GM15510 (cell line): ENCODE results near the gene ZNF749.
A peak's percentile ranks its signal among the peaks of the same experiment; 100 is the strongest.

Source experiments
- POLR2A ChIP-seq: IDR thresholded peaks from 3 replicates; pipeline ENCODE4 v1.6.1; 2011; ENCODE audit warnings: borderline replicate concordance; ENCODE audit not compliant: insufficient read length; ENCODE audit errors: extremely low read depth

The ZNF749 gene

GRCh38 chr19:57437931-57438330 lies 2.8 kb downstream of the ZNF749 start:
- no peak for TF ChIP-seq POLR2A

DNA sequence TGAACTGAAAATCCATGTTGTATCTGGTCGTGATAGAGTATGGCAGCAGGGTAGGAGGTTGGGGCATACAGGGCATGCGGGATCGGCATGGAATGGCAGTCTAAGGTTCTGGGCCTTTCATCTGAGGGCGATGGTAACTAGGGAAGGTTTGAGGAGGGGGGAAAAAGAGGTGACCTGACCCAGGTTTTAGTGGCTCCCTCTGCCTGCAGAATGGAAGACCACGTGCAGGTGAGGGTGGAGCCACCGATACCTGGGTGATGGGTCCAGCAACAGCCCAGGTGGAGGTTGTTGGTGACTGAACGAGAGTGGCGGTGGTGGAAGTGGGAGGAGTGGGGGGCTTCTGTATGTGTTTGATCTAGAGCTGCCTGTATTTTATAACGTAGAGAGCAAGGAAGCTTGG lies 3.8 kb downstream of the ZNF749 start:
- no peak for TF ChIP-seq POLR2A

DNA sequence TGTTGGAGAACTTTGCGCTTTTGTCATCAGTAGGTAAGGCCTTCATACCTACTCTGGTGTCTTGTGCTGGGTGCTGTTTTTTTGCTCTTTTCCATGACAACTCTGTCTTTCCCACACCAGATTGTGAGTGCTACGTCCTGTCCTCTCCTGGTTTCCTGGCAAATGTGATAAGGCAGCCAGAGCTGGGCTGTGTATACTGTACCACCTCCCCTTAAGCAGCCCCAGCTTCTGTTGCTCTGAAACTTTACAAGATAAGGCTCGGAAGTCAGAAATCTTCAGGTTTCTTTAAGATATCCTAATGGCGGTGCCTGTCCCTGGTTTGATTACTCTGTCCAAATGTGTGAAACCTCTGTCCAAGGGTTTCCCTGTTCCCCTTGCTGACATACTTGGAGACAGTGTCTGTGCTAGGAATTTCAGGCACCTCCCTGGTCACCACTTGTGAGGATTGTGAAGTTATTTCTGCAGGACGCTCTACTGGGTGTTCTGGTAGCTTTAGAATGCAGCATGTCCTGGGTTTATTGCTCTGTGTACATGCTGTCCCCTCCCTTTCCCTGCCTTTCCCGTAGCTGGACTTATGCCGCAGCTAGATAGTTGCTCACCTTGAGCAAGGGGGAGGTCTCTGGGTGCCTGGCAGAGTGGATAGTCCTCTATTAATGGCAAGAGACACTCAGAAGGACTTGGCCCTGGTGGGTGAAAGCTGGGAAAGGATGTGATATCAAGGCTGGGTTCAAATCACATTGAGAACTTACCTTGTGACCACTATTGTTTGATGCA lies 7.0 kb downstream of the ZNF749 start:
- no peak for TF ChIP-seq POLR2A

DNA sequence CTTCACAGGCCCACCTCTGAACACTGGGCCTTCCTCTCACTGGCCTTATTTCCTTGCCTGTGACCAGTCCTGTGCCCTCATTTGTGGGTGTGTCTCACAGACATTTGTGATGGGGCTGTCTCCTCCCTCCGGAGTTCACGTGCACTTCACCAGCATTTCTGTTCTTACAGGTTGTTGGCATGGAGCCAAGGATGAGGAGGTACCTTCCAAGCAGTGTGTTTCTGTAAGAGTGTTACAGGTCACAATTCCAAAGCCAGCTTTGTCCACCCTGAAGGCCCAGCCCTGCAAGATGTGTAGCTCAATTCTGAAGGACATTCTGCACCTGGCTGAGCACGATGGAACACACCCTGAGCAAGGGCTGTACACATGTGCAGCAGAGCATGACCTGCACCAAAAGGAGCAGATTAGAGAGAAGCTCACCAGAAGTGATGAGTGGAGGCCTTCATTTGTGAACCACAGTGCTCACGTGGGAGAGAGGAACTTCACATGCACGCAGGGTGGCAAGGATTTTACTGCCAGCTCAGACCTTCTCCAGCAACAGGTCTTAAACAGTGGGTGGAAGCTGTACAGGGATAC lies 8.1 kb downstream of the ZNF749 start:
- no peak for TF ChIP-seq POLR2A

- TF ChIP-seq POLR2A = no peak
Measured at GRCh38 chr19:57452307-57452706, 17.2 kb downstream of the ZNF749 start.

GRCh38 chr19:57465680-57466381 lies 30.7 kb downstream of the ZNF749 start:
- no peak for TF ChIP-seq POLR2A

- TF ChIP-seq POLR2A = no peak
Measured at GRCh38 chr19:57466489-57466888, 31.4 kb downstream of the ZNF749 start.

- TF ChIP-seq POLR2A = no peak
Measured at GRCh38 chr19:57473646-57474045, 38.5 kb downstream of the ZNF749 start.

GRCh38 chr19:57477191-57478008 lies 42.3 kb downstream of the ZNF749 start, which contains the start of gene ZNF772:
ZNF772 (minus strand) TSS chr19:57477566; CDS start chr19:57477309, 257 bp downstream.
- TF ChIP-seq POLR2A = peak; percentile 29

GRCh38 chr19:57487477-57488298 lies 52.6 kb downstream of the ZNF749 start, which contains the start of gene ZNF419:
ZNF419 (plus strand) TSS chr19:57487750; CDS start chr19:57487951, 201 bp downstream.
- peak; percentile 64 for TF ChIP-seq POLR2A
